ENCODE measurements around the gene BEST4.

BEST4 gene

GRCh38 chr1:44778705-44779576, 9.0 kb downstream of the BEST4 start (continued):
- TF ChIP-seq REST (tag by site-specific recombination; IDR thresholded peaks at IDR 0.05) (no peak), ZIC2 (tag by site-specific recombination; IDR thresholded peaks at IDR 0.05) (no peak), ZNF239 (tag by site-specific recombination; IDR thresholded peaks at IDR 0.05) (no peak), ZNF202 (tag by site-specific recombination; IDR thresholded peaks at IDR 0.05; ENCODE audit: borderline replicate concordance) (no peak)

GRCh38 chr1:44777969-44778635, 9.9 kb downstream of the BEST4 start:
- Histone ChIP-seq H3K9me3 (ENCODE audit: control insufficient read depth, insufficient read depth, low read depth, low read length) (no peaks in the 10 kb centered on the region), H3K4me3 (ENCODE audit: low read depth, low read length) (no peak overlapping the region), H3K4me1 (ENCODE audit: control insufficient read depth, insufficient read depth, low read length) (no peaks in the 10 kb centered on the region), H3K27ac (ENCODE audit: extremely low read depth, low read depth, low read length) (peak overlapping the region; percentile 99; the same call in 1 of the 2 replicates), H3K36me3 (ENCODE audit: control insufficient read depth in 2 of 2, insufficient read depth in 1 of 2, low read length in 2 of 2) (peaks cover 36 to 66% of the 10 kb centered on the region in 2 experiments; a peak in 2 of 3 replicates)
- ChIA-PET POLR2A (interaction anchor here (0.7 to 1.0 kb wide), 5 partner anchors 15 to 234 kb away, joined by 3 to 4 read pairs (median 3); partner anchors contain the start of gene UROD), CTCF (interaction anchor here (1.0 to 1.3 kb wide), 2 partner anchors 9 to 47 kb away, joined by 5 to 6 read pairs; partner anchors contain the start of gene RNU5D-1)
- TF ChIP-seq ZNF37A (tag by site-specific recombination; IDR thresholded peaks at IDR 0.05) (no peak), PRDM1 (tag by site-specific recombination; IDR thresholded peaks at IDR 0.05) (no peak), ZNF654 (tag by site-specific recombination; IDR thresholded peaks at IDR 0.05; ENCODE audit: low read depth) (no peak), ZSCAN23 (tag by site-specific recombination; IDR thresholded peaks at IDR 0.05) (no peak), RBAK (tag by site-specific recombination; IDR thresholded peaks at IDR 0.05) (no peak), ZNF280C (tag by site-specific recombination; IDR thresholded peaks at IDR 0.05) (no peak), SCRT2 (tag by site-specific recombination; IDR thresholded peaks at IDR 0.05) (no peak), PBX3 (CRISPR knock-in tag; IDR thresholded peaks at IDR 0.05) (no peak), ZNF501 (tag by site-specific recombination; IDR thresholded peaks at IDR 0.05) (no peak), ZNF677 (tag by site-specific recombination; IDR thresholded peaks at IDR 0.05) (no peak)

All from HEK293 (cell line).